Uterus (tissue), 4 donors: ENCODE data around the gene PLPP2. TPM values are rescaled to one million over a fixed set of nuclear protein-coding genes. Genes with fewer than 3 reads are reported as not detected.

Source experiments
- DNase-seq, 2 donors: peaks; one replicate each; pipeline ENCODE4 v3.0.0-alpha.2; 2019 to 2020
- H3K27ac ChIP-seq, 2 donors: fragments of 200-600 bp; sonication (generic); 1 replicate in 1 of 2; 2 replicates in 1 of 2; pipeline ENCODE4 v1.5.1; 2016 to 2018
- H3K27me3 ChIP-seq, 2 donors: fragments of 200-600 bp; sonication (generic); one replicate each; pipeline ENCODE4 v1.5.1; 2018 to 2019; ENCODE audit warnings: control low read depth in 1 of 2
- H3K36me3 ChIP-seq, 2 donors: fragments of 200-600 bp; sonication (generic); one replicate each; pipeline ENCODE4 v1.5.1; 2019; ENCODE audit warnings: control low read depth in 1 of 2
- H3K4me1 ChIP-seq, 2 donors: fragments of 200-600 bp; sonication (generic); one replicate each; pipeline ENCODE4 v1.5.1; 2018 to 2019; ENCODE audit warnings: control low read depth in 1 of 2
- H3K4me3 ChIP-seq, 2 donors: fragments of 200-600 bp; sonication (generic); 1 replicate in 1 of 2; 2 replicates in 1 of 2; pipeline ENCODE4 v1.5.1; 2018 to 2019; ENCODE audit warnings: mild to moderate bottlenecking in 1 of 2
- H3K9me3 ChIP-seq, 2 donors: fragments of 200-600 bp; sonication (generic); one replicate each; pipeline ENCODE4 v1.5.1; 2019; ENCODE audit warnings: control low read depth in 1 of 2
- POLR2A ChIP-seq, 2 donors: fragments of 450-650 bp; IDR thresholded peaks; one replicate each; pipeline ENCODE4 v1.6.1; 2016; ENCODE audit warnings: antibody characterized with exemption in 2 of 2, mild to moderate bottlenecking in 1 of 2, moderate library complexity in 1 of 2
- intact Hi-C: fragments of 100-400 bp; cut with DNase I; formaldehyde crosslinking; loops from one replicate; pipeline ENCODE4 v1.15.1; 2023; ENCODE audit warnings: low total_unique reads
- total RNA-seq, 4 donors: library from RNA; depleted of rRNA in 3 of 4; stranded (reverse); fragments of >200 nt in 3 of 4; gene quantifications; one replicate each; pipeline versions ENCODE4 v1.1.0 to v1.2.4, GENCODE V29; 2014 to 2023
- TF ChIP-seq, protein P1 (sequence below), 4 experiments: fragments of 200-600 bp in 2 of 4; fragments of 450-650 bp in 2 of 4; sonication (generic) in 2 of 4; IDR thresholded peaks; one replicate each; pipeline ENCODE4 v1.5.1; 2016 to 2019; ENCODE audit warnings: antibody characterized with exemption in 4 of 4, mild to moderate bottlenecking in 2 of 4, moderate library complexity in 1 of 4
- donor health status: DM: yes; HTN: yes; CAD: no.

The PLPP2 gene
- total RNA-seq, 4 donors from 2014 or later: 4.9 to 55.3 (median 15.3) TPM

DNA sequence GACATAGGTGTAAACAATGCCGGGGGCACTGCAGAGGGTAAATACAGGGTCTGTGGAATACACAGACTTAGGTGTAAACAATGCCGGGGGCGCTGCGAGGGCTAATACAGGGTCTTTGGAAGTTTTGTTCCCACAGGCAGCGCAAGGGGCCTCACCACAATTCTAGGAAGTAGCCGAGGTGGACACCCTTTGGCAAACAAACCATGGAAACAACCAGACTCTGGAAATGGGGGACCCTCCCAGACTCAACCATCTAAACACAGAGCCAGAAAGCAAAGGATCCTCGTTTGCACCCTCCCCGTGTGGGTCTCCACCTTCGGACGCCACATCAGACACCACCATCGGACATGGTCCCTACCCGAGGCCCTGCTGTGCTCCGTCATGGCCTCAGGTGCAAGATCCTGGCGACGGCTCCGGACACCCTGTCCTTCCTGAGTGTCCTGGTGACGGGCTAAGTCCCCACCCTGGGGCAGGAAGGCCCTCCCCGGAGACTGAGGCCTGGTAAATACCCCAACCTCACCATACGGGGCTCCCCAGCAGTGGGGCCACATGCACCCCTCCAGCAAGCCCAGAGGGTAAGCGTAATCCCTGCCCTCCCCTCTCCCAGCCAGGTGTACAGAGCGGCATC is 16.7 kb upstream of the PLPP2 start:
- Histone ChIP-seq H3K36me3 (no peaks in the 10 kb centered on the region), H3K27me3 (no peaks in the 10 kb centered on the region), H3K27ac (no peak overlapping the region), H3K9me3 (no peaks in the 10 kb centered on the region), H3K4me3 (no peak overlapping the region), H3K4me1 (no peaks in the 10 kb centered on the region)
- intact Hi-C loops: no loop called here
- peak in 1 of 2 donors; percentile 11 for DNase-seq
- TF ChIP-seq POLR2A (IDR thresholded peaks at IDR 0.05): no peak
- TF ChIP-seq, protein P1, sequence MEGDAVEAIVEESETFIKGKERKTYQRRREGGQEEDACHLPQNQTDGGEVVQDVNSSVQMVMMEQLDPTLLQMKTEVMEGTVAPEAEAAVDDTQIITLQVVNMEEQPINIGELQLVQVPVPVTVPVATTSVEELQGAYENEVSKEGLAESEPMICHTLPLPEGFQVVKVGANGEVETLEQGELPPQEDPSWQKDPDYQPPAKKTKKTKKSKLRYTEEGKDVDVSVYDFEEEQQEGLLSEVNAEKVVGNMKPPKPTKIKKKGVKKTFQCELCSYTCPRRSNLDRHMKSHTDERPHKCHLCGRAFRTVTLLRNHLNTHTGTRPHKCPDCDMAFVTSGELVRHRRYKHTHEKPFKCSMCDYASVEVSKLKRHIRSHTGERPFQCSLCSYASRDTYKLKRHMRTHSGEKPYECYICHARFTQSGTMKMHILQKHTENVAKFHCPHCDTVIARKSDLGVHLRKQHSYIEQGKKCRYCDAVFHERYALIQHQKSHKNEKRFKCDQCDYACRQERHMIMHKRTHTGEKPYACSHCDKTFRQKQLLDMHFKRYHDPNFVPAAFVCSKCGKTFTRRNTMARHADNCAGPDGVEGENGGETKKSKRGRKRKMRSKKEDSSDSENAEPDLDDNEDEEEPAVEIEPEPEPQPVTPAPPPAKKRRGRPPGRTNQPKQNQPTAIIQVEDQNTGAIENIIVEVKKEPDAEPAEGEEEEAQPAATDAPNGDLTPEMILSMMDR (IDR thresholded peaks at IDR 0.05): no peak

DNA sequence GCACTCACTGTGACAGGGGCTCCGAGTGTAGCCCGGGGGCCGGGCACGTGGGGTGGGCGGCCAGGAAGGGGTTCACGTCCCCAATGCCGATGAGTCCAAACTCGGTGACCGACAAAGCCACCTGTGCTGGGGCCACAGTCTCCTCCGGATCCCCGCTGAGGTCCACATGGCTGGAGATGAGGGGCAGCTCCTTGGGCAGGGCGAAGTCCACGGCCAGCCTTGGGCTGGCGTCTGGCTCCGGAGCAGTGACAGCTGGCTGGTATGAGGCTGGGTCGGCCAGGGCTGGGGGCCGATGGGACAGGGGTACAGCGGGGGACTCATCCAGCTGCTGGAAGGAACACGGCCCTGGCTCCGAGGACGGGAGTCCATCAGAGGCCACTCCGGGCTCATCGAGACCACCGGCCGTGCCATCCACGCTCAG is 15.9 kb upstream of the PLPP2 start:
- no peaks in the 10 kb centered on the region for H3K27me3 ChIP-seq
- DNase-seq: peak in 1 of 2 donors; percentile 14
- intact Hi-C loops: no loop called here
- TF ChIP-seq, protein P1 (IDR thresholded peaks at IDR 0.05): no peak
- TF ChIP-seq POLR2A (IDR thresholded peaks at IDR 0.05): no peak
- no peaks in the 10 kb centered on the region for H3K4me1 ChIP-seq
- no peaks in the 10 kb centered on the region for H3K9me3 ChIP-seq
- no peak overlapping the region for H3K4me3 ChIP-seq
- no peaks in the 10 kb centered on the region for H3K36me3 ChIP-seq
- H3K27ac ChIP-seq: no peak overlapping the region

DNA sequence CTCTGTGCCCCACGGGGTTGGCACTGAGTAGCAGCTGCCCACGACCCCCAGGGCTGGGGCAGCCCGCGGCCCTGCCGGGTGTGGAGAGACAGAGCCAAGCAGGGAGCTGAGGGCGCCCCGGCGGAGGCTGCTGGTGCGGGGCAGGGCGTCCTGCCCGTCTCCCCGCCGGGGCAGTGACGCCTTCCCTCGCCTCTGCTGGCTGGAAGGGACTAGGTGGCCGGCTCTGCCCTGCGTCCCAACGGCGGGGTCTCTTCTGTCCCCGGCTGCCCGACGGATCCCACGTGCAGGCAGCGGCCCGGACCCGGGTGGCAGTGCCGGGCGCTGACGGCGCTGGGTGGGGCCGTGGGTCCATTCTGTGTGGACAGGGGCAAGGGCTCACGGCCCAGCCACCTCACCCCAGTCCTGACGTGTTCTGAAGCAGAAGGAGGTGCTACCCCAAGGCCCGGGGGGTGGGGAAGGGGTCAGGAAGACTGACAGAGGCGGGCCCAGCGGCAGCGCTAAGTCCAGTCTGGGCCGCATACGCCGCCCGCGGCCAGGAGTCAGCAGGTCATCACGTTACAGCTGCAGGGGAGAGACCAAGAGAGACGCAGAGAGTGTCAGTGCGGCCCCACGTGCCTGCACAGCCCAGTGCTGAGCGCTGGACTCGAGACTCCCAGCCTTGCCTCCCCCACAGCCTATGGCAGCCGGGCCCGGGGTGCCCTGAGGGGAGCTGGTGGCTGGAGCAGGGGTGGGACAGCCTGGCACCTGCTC is 15.1 kb upstream of the PLPP2 start:
- no peak overlapping the region for H3K4me3 ChIP-seq
- no peaks in the 10 kb centered on the region for H3K27me3 ChIP-seq
- DNase-seq: no peak
- H3K4me1 ChIP-seq: no peaks in the 10 kb centered on the region
- no peaks in the 10 kb centered on the region for H3K36me3 ChIP-seq
- no peaks in the 10 kb centered on the region for H3K9me3 ChIP-seq
- no peak overlapping the region for H3K27ac ChIP-seq
- TF ChIP-seq, protein P1 (IDR thresholded peaks at IDR 0.05): no peak
- no peak for TF ChIP-seq POLR2A (IDR thresholded peaks at IDR 0.05)
- intact Hi-C loops: no loop called here

DNA sequence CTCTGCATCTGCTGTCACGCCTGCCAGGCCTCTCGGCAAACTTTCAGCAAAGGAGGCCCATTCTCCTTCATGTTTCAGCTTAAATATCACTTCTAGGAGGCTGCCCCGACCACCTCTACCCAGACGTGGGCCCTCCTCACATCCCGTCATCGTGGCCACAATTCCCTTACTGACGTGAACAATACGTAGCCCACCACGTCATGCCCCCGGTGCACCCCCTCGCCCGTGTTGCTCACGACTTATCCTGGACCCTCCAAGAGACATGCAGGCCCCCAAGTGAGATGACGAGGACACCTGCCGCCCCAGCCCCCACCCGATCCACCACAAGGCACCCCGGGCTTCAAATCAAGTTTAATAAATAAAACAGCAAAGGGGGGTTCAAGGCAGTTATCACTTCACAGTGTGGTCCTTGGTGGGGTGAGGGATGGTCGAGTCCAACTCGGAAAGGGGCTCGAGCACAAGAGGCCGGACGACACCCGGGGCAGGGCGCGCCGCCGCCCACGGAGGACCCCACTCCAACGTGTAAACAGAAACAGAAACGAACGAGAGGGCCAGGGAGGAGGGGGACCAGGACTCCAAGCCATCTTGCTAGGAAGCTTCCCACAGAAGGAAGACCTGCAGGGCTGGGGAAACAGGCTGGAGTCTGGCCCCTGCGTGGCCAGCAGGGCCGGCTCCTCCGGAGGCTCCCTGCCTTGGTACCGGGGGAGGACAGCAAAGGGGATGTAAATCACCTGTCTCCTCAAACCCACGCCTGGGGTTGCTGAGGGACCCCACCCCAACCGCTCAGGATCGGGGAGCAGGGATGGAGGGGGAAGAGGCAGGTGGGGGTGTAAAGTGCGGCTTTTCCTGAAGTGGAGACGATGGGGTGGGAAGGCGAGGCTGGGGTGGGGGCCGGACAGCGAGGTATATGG is 14.3 kb upstream of the PLPP2 start:
- Histone ChIP-seq H3K36me3 (no peaks in the 10 kb centered on the region), H3K4me1 (no peaks in the 10 kb centered on the region), H3K27me3 (no peaks in the 10 kb centered on the region), H3K9me3 (no peaks in the 10 kb centered on the region), H3K4me3 (no peak overlapping the region), H3K27ac (no peak overlapping the region)
- peak in 1 of 2 donors; percentile 10 for DNase-seq
- TF ChIP-seq, protein P1 (IDR thresholded peaks at IDR 0.05): no peak
- TF ChIP-seq POLR2A (IDR thresholded peaks at IDR 0.05): no peak
- intact Hi-C loops: no loop called here
